Uterus (tissue), 4 donors: ENCODE results near the gene TUBA4A. TPM values are rescaled to one million over a fixed set of nuclear protein-coding genes. Genes with fewer than 3 reads are reported as not detected.

Source experiments
- DNase-seq, 2 donors: peaks; one replicate each; pipeline ENCODE4 v3.0.0-alpha.2; 2019 to 2020
- H3K27ac ChIP-seq, 2 donors: fragments of 200-600 bp; sonication (generic); 1 replicate in 1 of 2; 2 replicates in 1 of 2; pipeline ENCODE4 v1.5.1; 2016 to 2018
- H3K27me3 ChIP-seq, 2 donors: fragments of 200-600 bp; sonication (generic); one replicate each; pipeline ENCODE4 v1.5.1; 2018 to 2019; ENCODE audit warnings: control low read depth in 1 of 2
- H3K36me3 ChIP-seq, 2 donors: fragments of 200-600 bp; sonication (generic); one replicate each; pipeline ENCODE4 v1.5.1; 2019; ENCODE audit warnings: control low read depth in 1 of 2
- H3K4me1 ChIP-seq, 2 donors: fragments of 200-600 bp; sonication (generic); one replicate each; pipeline ENCODE4 v1.5.1; 2018 to 2019; ENCODE audit warnings: control low read depth in 1 of 2
- H3K4me3 ChIP-seq, 2 donors: fragments of 200-600 bp; sonication (generic); 1 replicate in 1 of 2; 2 replicates in 1 of 2; pipeline ENCODE4 v1.5.1; 2018 to 2019; ENCODE audit warnings: mild to moderate bottlenecking in 1 of 2
- H3K9me3 ChIP-seq, 2 donors: fragments of 200-600 bp; sonication (generic); one replicate each; pipeline ENCODE4 v1.5.1; 2019; ENCODE audit warnings: control low read depth in 1 of 2
- CTCF ChIP-seq, 4 experiments: fragments of 200-600 bp in 2 of 4; fragments of 450-650 bp in 2 of 4; sonication (generic) in 2 of 4; IDR thresholded peaks; one replicate each; pipeline ENCODE4 v1.5.1; 2016 to 2019; ENCODE audit warnings: antibody characterized with exemption in 4 of 4, mild to moderate bottlenecking in 2 of 4, moderate library complexity in 1 of 4
- POLR2A ChIP-seq, 2 donors: fragments of 450-650 bp; IDR thresholded peaks; one replicate each; pipeline ENCODE4 v1.6.1; 2016; ENCODE audit warnings: antibody characterized with exemption in 2 of 2, mild to moderate bottlenecking in 1 of 2, moderate library complexity in 1 of 2
- intact Hi-C: fragments of 100-400 bp; cut with DNase I; formaldehyde crosslinking; loops from one replicate; pipeline ENCODE4 v1.15.1; 2023; ENCODE audit warnings: low total_unique reads
- total RNA-seq, 4 donors: library from RNA; depleted of rRNA in 3 of 4; stranded (reverse); fragments of >200 nt in 3 of 4; gene quantifications; one replicate each; pipeline versions ENCODE4 v1.1.0 to v1.2.4, GENCODE V29; 2014 to 2023
- donor health status: DM: yes; HTN: yes; CAD: no.

Gene TUBA4A
- total RNA-seq, 4 donors from 2014 or later: 3.7 to 32.3 (median 7.3) TPM

GRCh38 chr2:219252084-219252483 lies 1.6 kb downstream of the TUBA4A start:
- no peak for TF ChIP-seq CTCF (IDR thresholded peaks at IDR 0.05)
- no peak for TF ChIP-seq POLR2A (IDR thresholded peaks at IDR 0.05)
- no peaks in the 10 kb centered on the region for H3K36me3 ChIP-seq
- intact Hi-C loops: no loop called here
- no peak for DNase-seq
- peak overlapping the region; percentile 15 to 67 for H3K27ac ChIP-seq
- no peaks in the 10 kb centered on the region for H3K9me3 ChIP-seq
- peaks cover 0 to 8% of the 10 kb centered on the region in 2 donors for H3K4me1 ChIP-seq
- no peak overlapping the region for H3K4me3 ChIP-seq
- peaks cover 0 to 17% of the 10 kb centered on the region in 2 donors for H3K27me3 ChIP-seq

GRCh38 chr2:219251656-219252055 lies 2.1 kb downstream of the TUBA4A start:
- TF ChIP-seq POLR2A (IDR thresholded peaks at IDR 0.05) (no peak), CTCF (IDR thresholded peaks at IDR 0.05) (no peak)
- no peaks in the 10 kb centered on the region for H3K36me3 ChIP-seq
- intact Hi-C loops: no loop called here
- peaks cover 0 to 11% of the 10 kb centered on the region in 2 donors for H3K4me1 ChIP-seq
- H3K9me3 ChIP-seq: no peaks in the 10 kb centered on the region
- no peak overlapping the region for H3K4me3 ChIP-seq
- no peak for DNase-seq
- peaks cover 0 to 17% of the 10 kb centered on the region in 2 donors for H3K27me3 ChIP-seq
- no peak overlapping the region for H3K27ac ChIP-seq

GRCh38 chr2:219250049-219250781 lies 3.5 kb downstream of the TUBA4A start:
- H3K27me3 ChIP-seq: peaks cover 0 to 8% of the 10 kb centered on the region in 2 donors
- peak overlapping the region; percentile 54 to 72 for H3K27ac ChIP-seq
- no peaks in the 10 kb centered on the region for H3K36me3 ChIP-seq
- TF ChIP-seq CTCF (IDR thresholded peaks at IDR 0.05): no peak
- TF ChIP-seq POLR2A (IDR thresholded peaks at IDR 0.05): no peak
- DNase-seq: no peak
- no peak overlapping the region for H3K4me3 ChIP-seq
- H3K4me1 ChIP-seq: peaks cover 0 to 19% of the 10 kb centered on the region in 2 donors
- H3K9me3 ChIP-seq: no peaks in the 10 kb centered on the region
- intact Hi-C loops: no loop called here

- no peaks in the 10 kb centered on the region for H3K9me3 ChIP-seq
- peak overlapping the region; percentile 54 to 72 for H3K27ac ChIP-seq
- peak; percentile 48 to 67 for DNase-seq
- H3K4me1 ChIP-seq: peaks cover 0 to 19% of the 10 kb centered on the region in 2 donors
- no peak overlapping the region for H3K4me3 ChIP-seq
- no peaks in the 10 kb centered on the region for H3K36me3 ChIP-seq
- no peak for TF ChIP-seq CTCF (IDR thresholded peaks at IDR 0.05)
- TF ChIP-seq POLR2A (IDR thresholded peaks at IDR 0.05): peak in 1 of 2 donors; percentile 13
- no peaks in the 10 kb centered on the region for H3K27me3 ChIP-seq
- intact Hi-C loops: no loop called here
These were observed 4.3 kb downstream of the TUBA4A start for GRCh38 chr2:219249203-219249980.

GRCh38 chr2:219248845-219249202 lies 4.9 kb downstream of the TUBA4A start:
- Histone ChIP-seq H3K4me3 (no peak overlapping the region), H3K4me1 (peaks cover 0 to 19% of the 10 kb centered on the region in 2 donors), H3K27me3 (no peaks in the 10 kb centered on the region), H3K27ac (peak overlapping the region; percentile 54 to 72), H3K36me3 (no peaks in the 10 kb centered on the region), H3K9me3 (no peaks in the 10 kb centered on the region)
- TF ChIP-seq CTCF (IDR thresholded peaks at IDR 0.05) (no peak), POLR2A (IDR thresholded peaks at IDR 0.05) (no peak)
- intact Hi-C loops: no loop called here
- DNase-seq: no peak
